Keratinocyte (primary cell): ENCODE data around the gene CNTNAP5. TPM values are rescaled to one million over a fixed set of nuclear protein-coding genes. Genes with fewer than 3 reads are reported as not detected.

ENCODE experiments used
- DNase-seq: peaks from one replicate; pipeline ENCODE4 v3.0.0-alpha.2; 2011; ENCODE audit warnings: low read depth, missing footprints, low spot score
- FAIRE-seq: peaks from 2 replicates; lab custom pipeline; 2011; peaks lifted over from hg19 to GRCh38; lab: Jason Lieb, UNC
- H2AFZ ChIP-seq: 2 replicates; pipeline ENCODE4 v1.6.0; 2012; ENCODE audit warnings: low read length, control low read depth, inconsistent platforms; ENCODE audit not compliant: control insufficient read depth
- H3K27ac ChIP-seq: 2 replicates; pipeline ENCODE4 v1.5.1; 2011; ENCODE audit warnings: low read length; ENCODE audit not compliant: control insufficient read depth, insufficient read depth
- H3K27me3 ChIP-seq: 3 replicates; pipeline ENCODE4 v1.6.0; 2011; ENCODE audit warnings: low read length; ENCODE audit not compliant: control insufficient read depth, insufficient read depth; ENCODE audit errors: extremely low read depth
- H3K36me3 ChIP-seq, 2 experiments: 2 replicates in 1 of 2; 3 replicates in 1 of 2; pipeline ENCODE4 v1.5.1; 2011; ENCODE audit warnings: low read length in 2 of 2, mild to moderate bottlenecking in 1 of 2; ENCODE audit not compliant: control insufficient read depth in 2 of 2, insufficient read depth in 2 of 2; ENCODE audit errors: extremely low read depth in 1 of 2
- H3K4me1 ChIP-seq: 3 replicates; pipeline ENCODE4 v1.5.1; 2011; ENCODE audit warnings: low read length; ENCODE audit not compliant: control insufficient read depth, insufficient read depth; ENCODE audit errors: extremely low read depth
- H3K4me2 ChIP-seq: 3 replicates; pipeline ENCODE4 v1.6.0; 2011; ENCODE audit warnings: low read depth, low read length; ENCODE audit not compliant: control insufficient read depth, insufficient read depth; ENCODE audit errors: extremely low read depth
- H3K4me3 ChIP-seq, 3 experiments: fragments of 200-600 bp in 1 of 3; sonication (generic) in 1 of 3; 2 replicates in 2 of 3; 3 replicates in 1 of 3; pipeline ENCODE4 v1.5.1; 2011 to 2016; ENCODE audit warnings: low read length in 3 of 3, mild to moderate bottlenecking in 3 of 3, control low read depth in 2 of 3, inconsistent platforms in 1 of 3, low read depth in 1 of 3, mixed read lengths in 1 of 3, mixed run types in 1 of 3, moderate library complexity in 1 of 3; ENCODE audit not compliant: control insufficient read depth in 2 of 3, insufficient read depth in 2 of 3; ENCODE audit errors: extremely low read depth in 1 of 3
- H3K79me2 ChIP-seq: 2 replicates; pipeline ENCODE4 v1.6.0; 2012; ENCODE audit warnings: low read length; ENCODE audit not compliant: control insufficient read depth, insufficient read depth
- H3K9ac ChIP-seq: 3 replicates; pipeline ENCODE4 v1.6.0; 2011; ENCODE audit warnings: low read length; ENCODE audit not compliant: control insufficient read depth, insufficient read depth; ENCODE audit errors: extremely low read depth
- H3K9me1 ChIP-seq: 3 replicates; pipeline ENCODE4 v1.6.0; 2011; ENCODE audit warnings: low read length; ENCODE audit not compliant: control insufficient read depth, insufficient read depth; ENCODE audit errors: extremely low read depth
- H3K9me3 ChIP-seq: 2 replicates; pipeline ENCODE4 v1.5.1; 2012; ENCODE audit warnings: low read depth, low read length; ENCODE audit not compliant: control insufficient read depth
- H4K20me1 ChIP-seq: 3 replicates; pipeline ENCODE4 v1.6.0; 2011; ENCODE audit warnings: low read length; ENCODE audit not compliant: control insufficient read depth, insufficient read depth; ENCODE audit errors: extremely low read depth
- EZH2 ChIP-seq: IDR thresholded peaks from one replicate; pipeline ENCODE4 v1.6.1; 2012; ENCODE audit warnings: inconsistent platforms, mild to moderate bottlenecking, low read length, moderate library complexity
- dilution Hi-C: fragments of 300-500 bp; cut with MboI; formaldehyde crosslinking; loops from one replicate; pipeline ENCODE4 v1.7.0; 2020; ENCODE audit warnings: low sequenced_read_pairs; ENCODE audit not compliant: extremely low pct_ligation_motif_present
- polyA plus RNA-seq, 5 experiments: library from polyadenylated mRNA; depleted of rRNA in 3 of 5; stranded (reverse) in 3 of 5; stranded (forward) in 1 of 5; unstranded in 1 of 5; fragments of >200 nt; gene quantifications; 1 replicate in 1 of 5; 2 replicates in 3 of 5; 3 replicates in 1 of 5; pipeline versions ENCODE4 v1.2.1 to v1.2.3, GENCODE V29; 2011 to 2012; ENCODE audit warnings: missing spikeins in 2 of 5, low read depth in 1 of 5, low replicate concordance in 1 of 5
- TF ChIP-seq, protein P1 (sequence below), 3 experiments: IDR thresholded peaks in 1 of 3; conservative IDR thresholded peaks in 1 of 3; optimal IDR thresholded peaks in 1 of 3; 2 replicates in 2 of 3; 3 replicates in 1 of 3; pipeline versions ENCODE3 to v1.5.1; 2011; ENCODE audit warnings: low read length in 3 of 3, mild to moderate bottlenecking in 3 of 3, moderate library complexity in 2 of 3, control low read depth in 1 of 3, inconsistent platforms in 1 of 3; ENCODE audit not compliant: insufficient read depth in 2 of 3; ENCODE audit errors: extremely low read depth in 1 of 3

CNTNAP5 gene
- polyA plus RNA-seq, 1 donor (not counting 4 experiments of a cell fraction or from before 2014, with no cell fraction given): not detected

DNA sequence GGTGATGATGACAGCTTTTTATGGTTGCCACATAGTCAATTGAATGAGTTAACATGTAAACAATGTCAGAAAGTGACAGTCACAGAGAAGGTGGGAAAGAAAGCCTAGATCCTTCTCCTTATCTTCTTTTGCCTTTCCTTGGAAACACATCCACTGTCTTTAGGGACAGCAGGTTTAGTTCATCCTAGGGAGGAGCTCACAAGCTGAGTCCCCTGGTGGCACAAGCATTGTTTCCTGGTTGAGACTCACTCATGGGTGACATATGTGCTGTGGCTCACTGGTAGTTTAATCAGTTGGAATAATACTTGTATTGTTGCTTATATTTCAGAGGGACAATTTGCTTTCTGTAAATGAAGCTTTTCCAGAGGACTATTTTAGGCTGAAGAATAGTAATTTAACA is 598.5 kb downstream of the CNTNAP5 start:
- no peak overlapping the region for H2AFZ ChIP-seq
- no peaks in the 10 kb centered on the region for H3K36me3 ChIP-seq
- no peak for FAIRE-seq
- H3K27ac ChIP-seq: no peak overlapping the region
- H3K9ac ChIP-seq: no peak overlapping the region
- no peaks in the 10 kb centered on the region for H3K4me1 ChIP-seq
- no peak for TF ChIP-seq EZH2
- TF ChIP-seq, protein P1, sequence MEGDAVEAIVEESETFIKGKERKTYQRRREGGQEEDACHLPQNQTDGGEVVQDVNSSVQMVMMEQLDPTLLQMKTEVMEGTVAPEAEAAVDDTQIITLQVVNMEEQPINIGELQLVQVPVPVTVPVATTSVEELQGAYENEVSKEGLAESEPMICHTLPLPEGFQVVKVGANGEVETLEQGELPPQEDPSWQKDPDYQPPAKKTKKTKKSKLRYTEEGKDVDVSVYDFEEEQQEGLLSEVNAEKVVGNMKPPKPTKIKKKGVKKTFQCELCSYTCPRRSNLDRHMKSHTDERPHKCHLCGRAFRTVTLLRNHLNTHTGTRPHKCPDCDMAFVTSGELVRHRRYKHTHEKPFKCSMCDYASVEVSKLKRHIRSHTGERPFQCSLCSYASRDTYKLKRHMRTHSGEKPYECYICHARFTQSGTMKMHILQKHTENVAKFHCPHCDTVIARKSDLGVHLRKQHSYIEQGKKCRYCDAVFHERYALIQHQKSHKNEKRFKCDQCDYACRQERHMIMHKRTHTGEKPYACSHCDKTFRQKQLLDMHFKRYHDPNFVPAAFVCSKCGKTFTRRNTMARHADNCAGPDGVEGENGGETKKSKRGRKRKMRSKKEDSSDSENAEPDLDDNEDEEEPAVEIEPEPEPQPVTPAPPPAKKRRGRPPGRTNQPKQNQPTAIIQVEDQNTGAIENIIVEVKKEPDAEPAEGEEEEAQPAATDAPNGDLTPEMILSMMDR (optimal IDR thresholded peaks at IDR 0.05 in 1 of 3, IDR thresholded peaks at IDR 0.05 in 1 of 3, conservative IDR thresholded peaks at IDR 0.05 in 1 of 3; ENCODE audit: extremely low read depth in 1 of 3, insufficient read depth in 2 of 3, low read length in 3 of 3): no peak
- H3K4me2 ChIP-seq: no peak overlapping the region
- H3K27me3 ChIP-seq: no peaks in the 10 kb centered on the region
- no peaks in the 10 kb centered on the region for H3K9me3 ChIP-seq
- H3K79me2 ChIP-seq: no peaks in the 10 kb centered on the region
- dilution Hi-C loops: no loop called here
- H3K4me3 ChIP-seq: no peak overlapping the region
- no peaks in the 10 kb centered on the region for H3K9me1 ChIP-seq
- no peak for DNase-seq
- no peaks in the 10 kb centered on the region for H4K20me1 ChIP-seq

DNA sequence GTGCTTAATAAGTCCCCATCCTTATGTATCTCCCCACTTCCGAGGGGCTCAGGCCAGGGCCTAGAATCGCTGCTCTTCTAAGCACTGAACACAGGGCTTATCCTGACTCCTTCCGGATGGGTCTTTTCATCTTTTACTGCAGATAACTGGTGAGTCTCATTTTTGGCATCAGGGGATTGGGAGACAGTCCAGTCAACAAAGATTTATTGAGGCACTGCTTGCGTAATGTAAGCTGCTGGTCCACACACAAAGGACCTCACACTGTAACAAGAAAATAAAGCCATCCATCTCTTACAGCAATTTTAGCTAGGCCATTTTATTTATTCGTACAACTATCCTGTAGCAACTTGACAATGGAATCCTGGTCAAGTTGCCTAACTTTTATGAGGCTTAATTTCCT is 600.5 kb downstream of the CNTNAP5 start:
- dilution Hi-C loops: no loop called here

More for the DNA sequence above, 600.5 kb downstream of the CNTNAP5 start:
- Histone ChIP-seq H4K20me1 (no peaks in the 10 kb centered on the region), H3K4me3 (no peak overlapping the region), H2AFZ (no peak overlapping the region), H3K9me3 (no peaks in the 10 kb centered on the region), H3K4me1 (no peaks in the 10 kb centered on the region), H3K9me1 (no peaks in the 10 kb centered on the region), H3K36me3 (no peaks in the 10 kb centered on the region), H3K27ac (no peak overlapping the region), H3K4me2 (no peak overlapping the region), H3K9ac (no peak overlapping the region), H3K79me2 (no peaks in the 10 kb centered on the region), H3K27me3 (no peaks in the 10 kb centered on the region)
- TF ChIP-seq, protein P1 (optimal IDR thresholded peaks at IDR 0.05 in 1 of 3, IDR thresholded peaks at IDR 0.05 in 1 of 3, conservative IDR thresholded peaks at IDR 0.05 in 1 of 3; ENCODE audit: extremely low read depth in 1 of 3, insufficient read depth in 2 of 3, low read length in 3 of 3): no peak
- no peak for TF ChIP-seq EZH2
- no peak for DNase-seq
- FAIRE-seq: no peak
